Activated CD4-positive, alpha-beta T cell treated with anti-CD3 and anti-CD28 coated beads for 1 hour (primary cell): ENCODE data around the gene OBP2A.
"Not testable (repeated sequence)": the region's sequence is repeated elsewhere in the genome, so short reads cannot be mapped to it uniquely, and the experiment has no call there.

Source experiments
- DNase-seq: peaks from one replicate; pipeline ENCODE4 v3.0.0-alpha.2; 2020

Gene OBP2A, protein sequence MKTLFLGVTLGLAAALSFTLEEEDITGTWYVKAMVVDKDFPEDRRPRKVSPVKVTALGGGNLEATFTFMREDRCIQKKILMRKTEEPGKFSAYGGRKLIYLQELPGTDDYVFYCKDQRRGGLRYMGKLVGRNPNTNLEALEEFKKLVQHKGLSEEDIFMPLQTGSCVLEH

DNA sequence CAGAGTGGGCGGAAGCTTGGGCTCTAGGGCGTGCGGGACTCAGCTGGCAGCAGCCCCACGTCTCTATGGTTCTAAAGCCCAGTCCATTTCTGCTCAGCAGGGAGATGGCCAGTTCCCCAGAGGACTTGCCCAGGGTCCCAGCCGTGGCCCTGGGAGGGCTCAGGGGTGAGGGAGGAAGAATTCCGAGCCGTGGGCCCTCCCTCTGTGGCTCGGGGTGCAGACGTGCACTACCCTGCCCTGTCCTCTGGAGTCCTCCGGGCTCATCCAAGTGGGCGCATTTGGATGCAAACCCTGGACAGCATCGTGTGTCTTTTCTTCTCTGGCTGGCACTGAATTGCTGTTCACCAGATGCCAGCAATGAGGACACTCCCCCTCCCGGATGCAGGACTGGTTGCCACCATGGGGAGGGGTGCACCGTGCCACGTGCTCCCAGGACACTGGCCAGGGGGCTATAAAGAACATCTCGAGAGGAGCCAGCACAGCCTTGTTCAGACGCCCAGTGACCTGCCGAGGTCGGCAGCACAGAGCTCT lies at the start of gene OBP2A:
Gene OBP2A (plus strand): TSS at position 481 of the 531 bp plus-strand sequence. CDS start 55 bp downstream, outside the sequence.
- DNase-seq = not testable (repeated sequence)

DNA sequence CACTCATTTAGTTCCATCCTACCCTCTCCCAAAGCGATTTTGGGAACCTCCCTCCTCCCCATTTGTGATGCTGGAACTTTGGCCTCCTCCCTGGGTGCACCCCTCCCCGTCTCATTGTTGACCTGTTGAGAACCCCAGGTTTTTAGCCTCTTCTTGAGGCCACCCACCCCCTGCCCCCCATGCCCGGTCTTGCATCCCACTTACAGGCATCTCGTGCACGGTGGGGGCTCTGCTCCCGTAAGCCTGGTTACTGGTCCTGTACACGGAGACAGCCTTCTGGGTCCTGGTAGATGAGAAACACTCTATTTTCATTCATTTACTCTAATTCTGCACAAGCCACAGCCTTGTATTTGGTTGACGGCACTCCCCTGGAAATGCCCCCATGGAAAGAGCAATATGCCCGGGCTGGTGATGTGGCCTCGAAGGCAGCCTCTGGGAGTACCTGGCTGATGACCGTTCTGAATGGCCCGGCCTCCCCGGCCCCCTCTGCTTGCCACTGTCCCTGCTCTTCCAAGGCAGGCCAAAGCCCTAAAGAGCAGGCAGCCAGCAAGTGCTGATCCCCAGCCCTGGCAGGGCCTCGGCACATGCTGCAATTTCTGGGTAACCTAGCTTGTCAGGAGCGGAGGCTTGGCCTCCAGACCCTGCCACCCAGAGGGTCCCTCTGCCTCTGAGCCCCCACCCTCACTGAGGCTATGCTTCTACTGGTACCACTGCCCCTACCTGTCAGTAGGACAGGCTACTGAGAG lies 47.4 kb upstream of the OBP2A start:
- no peak for DNase-seq

DNA sequence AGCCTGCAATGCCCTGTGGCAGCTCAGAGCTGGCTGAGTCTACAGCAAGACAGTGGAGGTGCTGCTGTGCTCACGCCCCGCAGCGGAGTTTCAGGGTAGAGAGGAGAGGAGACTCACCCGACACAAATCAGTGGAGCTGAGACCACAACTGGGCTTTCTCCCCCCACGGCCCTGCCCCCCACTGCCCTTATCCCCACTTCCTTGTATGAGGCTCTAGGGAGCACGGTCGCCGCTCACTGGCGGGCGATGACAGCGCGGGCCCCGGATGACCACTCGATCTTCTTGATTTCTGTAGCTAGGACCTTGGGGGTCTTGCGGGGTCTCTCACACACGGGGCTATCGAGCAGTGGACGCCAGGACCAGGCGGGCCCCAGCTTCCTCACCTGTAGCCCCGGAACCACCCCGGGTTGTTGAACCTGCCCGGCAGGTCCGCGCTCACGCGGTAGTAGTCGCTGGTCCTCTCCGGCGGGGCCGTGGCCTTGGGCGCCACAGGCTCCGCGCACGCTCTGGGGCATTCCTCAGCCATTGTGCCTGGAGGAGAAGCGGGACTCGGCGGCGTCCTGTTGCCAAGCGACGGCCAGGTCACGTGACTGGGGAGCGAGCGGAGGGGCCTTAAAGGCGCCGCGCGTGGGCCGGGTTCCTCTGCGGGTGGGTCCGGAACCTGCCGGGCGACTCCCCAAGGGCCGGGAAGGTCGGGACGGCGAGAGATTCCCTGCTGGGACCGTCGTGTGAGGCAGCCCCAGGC lies 46.4 kb upstream of the OBP2A start:
- DNase-seq = peak; percentile 84

DNA sequence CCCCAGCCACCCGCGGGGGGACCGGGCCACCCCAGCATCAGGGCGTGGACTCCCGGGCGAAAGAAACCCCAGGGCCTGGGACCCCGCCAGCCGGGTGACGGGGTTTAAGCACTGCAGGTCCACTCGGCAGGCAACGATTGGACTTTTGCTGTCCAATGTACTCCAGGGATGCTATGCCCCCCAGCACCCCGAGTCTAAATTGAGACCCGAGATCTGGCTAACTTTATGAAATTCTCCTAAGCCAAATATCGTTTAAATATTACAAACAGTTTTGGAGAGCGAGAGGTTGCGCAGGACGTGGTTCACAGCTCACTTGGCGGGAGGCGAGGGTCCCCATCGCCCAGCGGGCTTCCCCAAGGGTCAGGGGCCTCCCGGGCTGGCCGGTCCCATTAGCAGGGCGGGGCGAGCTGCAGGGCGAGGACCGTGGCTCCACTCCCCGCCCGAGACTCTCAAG lies 45.8 kb upstream of the OBP2A start:
- no peak for DNase-seq

DNA sequence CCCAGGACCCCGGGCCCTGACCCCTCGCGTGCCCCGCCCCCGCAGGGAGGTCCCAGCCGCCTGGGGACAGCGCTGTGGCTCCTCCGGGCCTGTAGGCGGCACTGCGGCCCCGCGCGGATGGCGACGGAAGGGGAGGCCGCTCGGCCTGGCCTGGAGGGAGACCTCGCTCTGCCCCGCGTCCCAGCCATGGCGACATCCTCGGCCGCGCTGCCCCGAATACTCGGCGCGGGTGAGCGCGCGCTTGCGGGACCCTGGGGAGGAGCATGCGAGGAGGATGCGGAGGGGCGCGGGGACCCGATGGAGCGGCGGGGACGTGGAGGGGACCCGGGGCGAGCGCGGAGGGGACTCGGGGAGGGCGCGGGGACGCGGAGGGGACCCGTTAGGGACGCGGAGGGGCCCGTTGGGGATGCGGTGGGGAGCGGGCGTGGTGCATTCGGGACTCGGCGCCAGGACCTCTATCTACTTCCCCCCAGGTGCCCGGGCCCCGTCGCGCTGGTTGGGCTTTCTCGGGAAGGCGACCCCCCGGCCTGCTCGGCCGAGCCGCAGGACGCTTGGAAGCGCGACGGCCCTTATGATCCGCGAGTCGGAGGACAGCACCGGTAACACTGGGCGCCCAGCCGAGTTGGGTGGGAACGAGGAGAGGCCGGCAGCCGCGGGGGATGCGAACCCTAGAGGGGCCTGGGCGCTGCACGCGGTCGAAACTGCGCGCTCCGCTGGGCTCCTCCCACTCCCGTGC lies 45.2 kb upstream of the OBP2A start, which contains the start of gene MRPS2:
Gene MRPS2 (plus strand): TSS at position 158 of the 736 bp plus-strand sequence. CDS start 29 bp downstream, at position 187.
- DNase-seq = peak; percentile 75

DNA sequence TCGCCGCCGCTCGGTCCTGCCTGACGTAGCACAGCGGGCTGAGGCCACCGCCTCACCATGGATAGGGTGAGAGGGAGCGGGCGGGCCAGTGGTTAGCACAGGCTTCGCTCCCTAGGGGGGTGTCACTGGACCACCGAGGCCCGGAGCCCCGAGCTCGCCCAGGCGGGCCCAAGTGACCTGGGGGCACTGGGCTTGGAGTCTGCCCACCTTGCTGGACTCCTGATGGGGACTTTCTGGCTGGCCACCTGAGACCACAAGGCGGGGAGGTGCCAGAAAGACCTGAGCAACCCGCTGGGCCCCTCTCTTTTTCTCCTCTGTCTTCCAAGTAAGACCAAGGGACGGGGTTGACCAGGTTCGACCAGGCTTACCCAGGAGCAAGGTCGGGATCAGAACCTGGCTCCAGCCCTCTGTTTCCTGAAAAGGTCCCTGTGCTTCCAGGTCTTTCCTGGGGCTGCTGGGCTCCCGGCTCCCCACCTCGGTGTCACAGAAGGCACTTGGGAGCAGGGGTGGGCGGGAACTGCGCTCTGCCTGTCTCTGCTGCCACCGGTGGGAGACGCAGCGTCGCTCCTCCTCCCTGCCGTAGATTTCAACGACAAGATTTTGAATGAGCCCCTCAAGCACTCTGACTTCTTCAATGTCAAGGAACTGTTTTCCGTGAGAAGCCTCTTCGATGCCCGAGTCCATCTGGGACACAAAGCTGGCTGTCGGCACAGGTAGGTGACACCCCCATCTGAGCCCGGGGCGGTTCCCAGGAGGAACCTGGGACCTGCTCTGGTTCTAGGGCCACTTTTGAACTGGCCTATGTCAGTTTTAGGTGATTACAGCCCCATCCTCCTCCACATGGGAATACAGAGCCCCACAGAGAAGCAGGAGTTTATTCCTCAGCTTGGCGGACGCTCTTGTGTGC lies 44.4 kb upstream of the OBP2A start:
- DNase-seq = no peak

DNA sequence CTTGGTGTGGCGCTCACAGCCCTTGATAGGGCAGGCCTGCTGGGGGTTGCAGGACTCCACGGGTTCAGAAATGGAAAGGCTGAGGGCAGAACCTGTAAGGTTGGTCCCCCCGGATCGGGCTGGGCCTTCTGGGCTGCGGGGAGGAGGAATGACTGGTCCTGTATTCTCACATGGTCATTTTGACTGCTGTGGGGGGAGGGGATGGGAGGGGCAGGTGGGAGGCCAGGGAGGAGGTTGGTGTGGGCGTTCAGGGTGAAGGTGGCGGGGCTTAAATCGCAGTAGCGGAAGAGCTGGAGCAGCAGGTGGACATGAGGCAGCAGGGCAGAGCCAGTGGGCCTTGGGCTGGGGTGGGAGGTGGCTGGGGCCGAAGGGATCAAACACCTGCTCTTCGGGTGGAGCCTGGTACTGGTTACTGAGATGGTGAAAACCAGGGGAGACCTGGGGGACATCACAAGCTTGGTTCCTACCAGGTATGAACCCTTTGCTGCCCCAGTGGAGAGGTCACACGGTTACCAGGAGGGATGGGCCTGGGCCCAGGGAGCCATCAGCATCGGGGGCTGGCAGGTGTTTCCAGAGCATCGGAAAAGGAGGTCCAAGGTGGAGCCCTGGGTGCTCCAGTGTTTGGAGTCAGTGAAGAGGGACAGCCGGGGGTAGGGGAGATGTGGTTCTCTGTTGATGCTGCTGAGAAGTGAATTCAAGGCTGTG lies 43.6 kb upstream of the OBP2A start:
- DNase-seq = no peak

DNA sequence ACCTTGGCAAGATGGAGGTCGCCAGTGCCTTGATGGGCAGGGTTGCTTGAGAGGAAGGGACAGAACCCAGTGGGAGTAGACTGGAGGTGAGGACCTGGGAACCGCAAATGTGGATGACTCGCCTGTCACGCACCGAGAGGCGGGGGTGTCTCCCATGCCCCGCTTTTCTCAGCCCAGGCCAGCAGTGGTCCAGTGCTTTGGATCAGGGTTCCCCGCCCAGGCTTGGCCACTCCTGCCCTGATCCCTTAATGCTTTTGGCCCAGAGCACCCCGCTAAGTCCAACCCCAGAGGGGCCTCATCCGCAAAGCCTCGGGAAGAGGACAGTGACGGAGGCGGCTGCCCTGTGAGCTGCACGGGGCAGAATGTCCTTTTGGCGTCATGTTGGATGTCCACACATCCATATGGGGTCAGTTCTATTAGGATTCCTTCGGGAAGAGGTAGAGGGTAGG lies 43.0 kb upstream of the OBP2A start:
- no peak for DNase-seq

DNA sequence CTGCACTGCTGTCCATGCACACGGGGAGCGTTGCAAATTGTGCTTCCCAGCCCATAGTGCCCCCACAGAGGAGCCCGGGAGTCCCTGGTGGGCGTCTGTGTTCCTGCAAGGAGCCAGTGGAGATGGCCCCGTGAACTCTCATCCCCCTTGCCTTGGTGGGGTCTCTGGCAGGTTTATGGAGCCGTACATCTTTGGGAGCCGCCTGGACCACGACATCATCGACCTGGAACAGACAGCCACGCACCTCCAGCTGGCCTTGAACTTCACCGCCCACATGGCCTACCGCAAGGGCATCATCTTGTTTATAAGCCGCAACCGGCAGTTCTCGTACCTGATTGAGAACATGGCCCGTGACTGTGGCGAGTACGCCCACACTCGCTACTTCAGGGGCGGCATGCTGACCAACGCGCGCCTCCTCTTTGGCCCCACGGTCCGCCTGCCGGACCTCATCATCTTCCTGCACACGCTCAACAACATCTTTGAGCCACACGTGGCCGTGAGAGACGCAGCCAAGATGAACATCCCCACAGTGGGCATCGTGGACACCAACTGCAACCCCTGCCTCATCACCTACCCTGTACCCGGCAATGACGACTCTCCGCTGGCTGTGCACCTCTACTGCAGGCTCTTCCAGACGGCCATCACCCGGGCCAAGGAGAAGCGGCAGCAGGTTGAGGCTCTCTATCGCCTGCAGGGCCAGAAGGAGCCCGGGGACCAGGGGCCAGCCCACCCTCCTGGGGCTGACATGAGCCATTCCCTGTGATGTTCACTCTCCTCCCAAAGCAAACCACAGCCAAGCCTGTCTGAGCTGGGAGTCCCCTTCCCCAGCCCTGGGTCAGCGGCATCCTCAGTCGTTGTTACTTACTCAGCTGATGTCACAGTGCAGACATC lies 42.3 kb upstream of the OBP2A start:
- no peak for DNase-seq

DNA sequence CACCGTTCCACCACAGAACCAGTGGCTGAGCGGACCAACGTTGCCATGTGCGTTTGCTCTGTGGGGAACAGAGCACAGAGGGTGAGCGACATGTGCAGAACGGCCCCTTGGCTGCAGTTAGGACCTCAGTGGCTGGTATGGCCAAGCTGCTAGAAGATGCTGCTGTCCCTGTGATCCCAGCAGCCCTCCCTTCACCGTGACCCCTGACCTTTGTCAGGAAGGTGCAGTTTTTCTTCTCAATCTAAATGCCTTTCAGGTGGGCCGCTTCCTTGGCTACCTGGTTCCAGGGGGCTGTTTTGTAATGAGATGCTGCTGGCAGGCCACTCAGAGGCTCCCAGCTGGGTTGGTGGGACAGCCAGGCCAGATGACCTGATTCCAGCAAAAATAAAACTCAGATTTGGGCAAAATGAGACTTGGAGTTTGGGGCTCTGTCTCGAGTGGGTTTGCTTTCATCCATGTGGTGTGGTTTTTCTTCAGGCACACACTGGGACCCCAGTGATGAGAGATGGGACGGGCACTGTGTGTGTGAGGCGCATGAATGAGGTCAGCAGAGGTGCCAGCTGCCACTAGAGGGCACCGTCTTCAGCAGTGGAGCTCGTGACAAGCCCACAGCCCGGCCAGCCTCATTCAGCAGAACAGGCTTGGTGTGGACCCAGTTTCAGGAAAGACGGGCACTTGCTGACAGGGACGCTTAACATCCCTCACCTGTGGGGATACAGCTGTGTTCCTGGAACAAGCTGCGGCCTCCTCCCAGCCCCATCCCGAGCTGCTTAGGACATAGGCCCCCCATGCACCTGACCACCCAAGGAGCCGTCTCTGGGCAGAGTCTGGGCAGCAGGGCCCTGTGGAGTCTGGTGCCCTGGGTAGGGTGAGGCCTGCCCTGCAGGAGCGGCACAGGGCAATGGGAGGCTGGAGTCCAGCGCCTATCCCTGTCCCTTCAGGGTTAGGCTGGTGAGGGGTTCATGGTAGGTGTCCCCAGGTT lies 41.4 kb upstream of the OBP2A start:
- DNase-seq = peak; percentile 25

DNA sequence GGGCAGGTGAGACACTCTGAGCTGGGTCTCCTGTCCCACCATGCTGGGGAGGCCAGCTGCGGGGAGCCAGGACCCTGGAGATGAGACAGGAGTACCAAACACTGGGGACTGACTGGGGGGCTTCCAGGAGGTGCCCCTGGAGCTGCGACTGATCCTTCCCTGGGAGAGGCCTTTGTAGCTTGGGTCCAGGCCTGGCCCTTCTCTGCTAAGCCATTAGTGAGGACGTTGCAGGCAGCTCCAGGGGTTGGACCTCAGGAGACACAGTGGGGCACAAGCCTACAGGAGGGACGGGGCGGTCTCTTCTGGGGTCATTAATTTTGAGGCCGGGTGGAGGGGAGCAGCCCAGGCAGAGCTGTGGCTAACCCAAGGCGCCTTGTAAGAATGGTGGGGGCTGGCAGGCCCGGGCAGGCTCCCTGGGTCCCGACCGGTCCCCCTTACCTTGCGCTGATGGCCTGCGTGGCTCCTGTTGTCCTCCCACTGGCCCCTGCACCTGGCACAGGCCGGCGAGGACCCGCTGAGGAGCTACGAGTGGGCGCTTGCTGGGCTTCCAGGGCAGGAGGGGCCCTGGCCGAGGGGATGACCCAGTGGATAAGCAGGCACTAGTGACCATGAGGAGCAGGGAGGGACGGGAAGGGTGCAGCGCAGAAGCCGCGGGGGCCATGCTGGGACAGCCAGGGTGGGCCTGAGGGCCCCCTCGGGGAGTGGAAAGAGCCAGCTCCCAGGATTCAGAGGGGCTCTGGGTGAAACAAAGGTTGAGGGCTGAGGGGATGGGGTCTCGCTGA lies 40.3 kb upstream of the OBP2A start:
- no peak for DNase-seq

DNA sequence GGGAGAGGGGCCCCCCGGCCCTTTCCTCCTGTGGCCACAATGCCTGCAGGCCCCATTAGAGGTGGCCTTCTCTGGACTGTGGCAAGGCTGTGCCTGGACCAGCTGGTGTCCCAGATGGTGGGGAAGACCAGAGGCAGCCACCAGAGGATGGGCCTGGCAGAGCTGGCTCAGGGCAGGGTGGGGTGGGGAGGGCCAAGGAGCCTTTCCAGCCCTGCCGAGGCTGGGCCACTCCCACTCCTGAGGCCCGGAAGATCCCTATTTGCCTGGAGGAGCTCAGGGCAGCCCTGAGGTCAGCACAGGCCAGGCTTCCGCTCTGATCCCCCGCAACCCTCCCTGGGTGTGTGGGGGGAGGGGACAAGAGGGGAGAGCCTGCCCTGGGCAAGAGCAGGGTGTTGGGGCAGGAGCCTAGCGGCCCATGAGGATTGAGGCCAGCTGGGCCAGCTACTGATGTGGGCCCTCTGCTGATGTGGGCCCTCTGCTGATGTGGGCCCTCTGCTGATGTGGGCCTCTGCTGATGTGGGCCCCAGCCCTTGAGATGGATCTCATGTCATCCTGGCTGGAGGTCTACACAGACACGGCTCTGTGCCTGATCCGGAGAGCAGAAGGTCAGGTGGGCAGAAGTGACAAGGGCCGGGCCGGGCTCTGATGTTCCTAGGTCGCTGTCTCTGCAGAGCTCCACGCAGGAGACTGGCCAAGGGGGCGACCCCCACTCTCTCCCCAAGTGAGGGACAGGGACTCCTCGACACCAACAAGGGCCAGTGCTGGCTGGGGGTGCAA lies 39.4 kb upstream of the OBP2A start:
- no peak for DNase-seq

DNA sequence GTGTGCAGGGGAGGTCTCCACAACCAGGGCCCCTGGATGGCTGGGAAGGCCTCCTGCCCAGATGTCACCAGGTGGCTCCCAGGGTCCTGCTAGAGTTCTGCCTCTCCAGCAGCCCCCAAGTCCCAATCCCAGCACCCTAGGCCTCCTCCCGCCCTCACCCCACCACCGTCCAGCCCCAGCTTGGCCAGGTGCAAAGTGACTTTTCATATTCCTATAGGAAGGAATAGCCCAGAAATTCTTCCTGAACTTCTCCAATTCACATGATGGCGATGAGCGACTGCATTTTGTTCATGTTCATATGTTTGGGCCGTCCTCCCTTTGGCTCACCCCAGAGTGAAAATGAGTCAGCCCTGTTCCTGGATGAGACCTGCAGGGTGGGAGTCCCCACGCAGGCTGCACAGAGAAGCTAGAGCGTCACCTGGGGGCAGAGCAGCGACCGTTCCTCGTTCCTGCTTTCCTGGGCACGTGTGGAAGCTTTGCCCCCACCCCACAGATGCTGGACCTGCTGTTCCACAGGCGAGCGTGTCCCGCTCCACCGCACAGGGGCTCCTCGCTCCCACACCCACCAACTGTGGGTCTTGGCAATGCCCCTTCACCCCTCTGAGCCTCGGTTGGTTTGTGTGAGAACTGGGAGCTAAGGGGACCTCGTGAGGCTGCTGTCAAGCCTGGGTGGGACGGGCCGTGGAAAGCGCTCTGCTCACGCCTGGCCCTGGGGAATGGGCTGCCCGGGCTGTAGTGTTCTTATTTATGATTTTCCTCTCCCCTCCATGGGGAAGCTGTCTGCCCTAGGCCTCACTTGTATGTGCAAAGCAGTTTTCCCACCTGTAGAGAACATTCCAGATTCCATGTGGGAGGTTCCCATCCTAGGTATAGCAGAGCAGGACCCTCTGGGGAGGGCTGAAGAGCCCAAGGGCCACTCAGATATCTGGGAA lies 38.6 kb upstream of the OBP2A start:
- DNase-seq = no peak

DNA sequence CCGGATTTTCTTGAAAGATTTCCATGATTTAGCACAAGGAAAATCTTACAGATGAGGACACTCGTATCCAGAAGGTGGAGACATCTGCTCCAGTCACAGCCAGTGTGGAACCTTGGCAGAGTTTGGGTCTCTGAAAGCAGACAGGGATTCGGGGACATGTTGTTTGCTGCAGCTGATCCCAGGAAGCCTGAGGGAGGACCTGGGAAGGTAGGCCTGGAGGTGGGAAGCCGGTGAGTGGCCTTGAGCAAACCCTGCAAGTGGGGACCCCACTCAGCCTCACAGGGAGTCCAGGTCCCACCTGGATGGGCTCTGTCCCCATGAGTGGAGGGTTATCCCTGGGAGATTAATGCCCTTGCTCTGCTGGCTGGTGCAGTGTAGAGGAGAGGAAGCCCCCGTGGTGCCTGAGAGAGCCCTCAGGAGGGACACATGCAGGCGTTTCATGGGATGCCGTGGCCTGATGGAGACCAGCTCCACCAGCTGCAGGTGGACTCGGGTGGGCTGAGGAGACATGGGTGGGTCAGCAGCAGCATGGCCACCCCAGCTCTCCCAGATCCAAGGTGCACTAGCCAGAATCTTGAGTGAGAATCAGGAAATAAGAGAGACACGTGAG lies 37.6 kb upstream of the OBP2A start:
- no peak for DNase-seq

DNA sequence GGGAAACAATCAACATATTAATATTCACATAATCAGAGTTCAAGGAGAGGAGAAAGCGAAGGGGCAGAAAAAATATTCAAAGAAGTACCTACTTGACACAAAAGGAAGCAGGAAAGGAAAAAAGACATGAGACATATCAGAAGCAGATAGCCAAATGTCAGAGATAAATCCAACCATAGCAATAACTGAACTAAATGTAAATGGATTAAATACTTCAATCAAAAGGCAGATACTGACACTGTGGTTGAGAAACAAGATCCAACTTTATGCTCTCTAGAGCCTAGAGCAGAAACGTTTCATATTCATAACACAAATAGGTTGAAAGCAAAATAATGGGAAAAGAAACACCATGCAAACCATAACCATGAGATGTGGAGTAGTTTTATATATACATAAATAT lies 36.5 kb upstream of the OBP2A start:
- no peak for DNase-seq
